ENCODE measurements around the gene GPR42.

The GPR42 gene, protein sequence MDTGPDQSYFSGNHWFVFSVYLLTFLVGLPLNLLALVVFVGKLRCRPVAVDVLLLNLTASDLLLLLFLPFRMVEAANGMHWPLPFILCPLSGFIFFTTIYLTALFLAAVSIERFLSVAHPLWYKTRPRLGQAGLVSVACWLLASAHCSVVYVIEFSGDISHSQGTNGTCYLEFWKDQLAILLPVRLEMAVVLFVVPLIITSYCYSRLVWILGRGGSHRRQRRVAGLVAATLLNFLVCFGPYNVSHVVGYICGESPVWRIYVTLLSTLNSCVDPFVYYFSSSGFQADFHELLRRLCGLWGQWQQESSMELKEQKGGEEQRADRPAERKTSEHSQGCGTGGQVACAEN

GRCh38 chr19:35370722-35371121, at the start of gene GPR42:
TSS of gene GPR42 (plus strand) at chr19:35371068. CDS start at chr19:35371360, 292 bp downstream.
- no peak for DNase-seq

- no peak for DNase-seq
Measured at GRCh38 chr19:35321291-35321690, 49.6 kb upstream of the GPR42 start.

DNA sequence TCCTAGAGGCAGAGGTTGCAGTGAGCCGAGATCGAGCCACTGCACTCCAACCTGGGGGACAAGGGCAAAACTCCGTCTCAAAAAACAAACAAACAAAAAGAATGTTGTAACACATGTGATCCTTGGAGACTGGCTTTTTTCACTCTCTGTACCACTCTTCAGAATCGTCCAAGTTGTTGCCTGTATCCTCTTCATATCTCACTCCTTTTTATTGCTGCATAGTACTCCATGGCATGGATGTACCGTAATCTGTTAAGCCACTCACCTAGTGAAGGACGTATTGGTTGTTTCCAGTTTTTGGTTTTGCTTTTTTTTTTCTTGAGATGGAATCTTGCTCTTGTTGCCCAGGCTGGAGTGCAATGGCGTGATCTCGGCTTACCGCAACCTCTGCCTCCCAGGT, 48.9 kb upstream of the GPR42 start:
- no peak for DNase-seq

- DNase-seq: no peak
Measured at GRCh38 chr19:35327642-35328041, 43.2 kb upstream of the GPR42 start.

GRCh38 chr19:35328851-35329285, 42.0 kb upstream of the GPR42 start, which contains the start of gene CD22:
TSS of gene CD22 (plus strand) at chr19:35329187. CDS start at chr19:35332041, 2,854 bp downstream.
- no peak for DNase-seq

DNA sequence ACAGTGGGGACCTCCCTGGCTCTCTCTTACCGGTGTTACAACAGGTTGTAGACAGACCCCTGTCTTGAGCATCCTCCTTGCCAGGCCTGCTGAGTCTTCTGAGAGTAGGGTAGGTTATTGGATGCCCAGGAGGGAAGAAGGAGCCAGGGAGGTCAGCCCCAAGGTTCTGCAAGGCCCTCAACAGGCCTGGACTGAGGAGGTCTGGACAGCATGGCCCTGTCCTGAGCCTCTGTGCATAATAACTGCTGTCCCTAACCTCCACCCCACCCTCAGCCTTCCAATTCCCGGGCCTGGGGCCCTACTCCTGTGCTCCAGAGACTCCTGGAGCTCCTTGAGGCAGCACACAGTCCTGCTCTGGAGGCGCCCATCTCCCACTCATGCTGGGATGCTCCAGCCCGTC, 41.5 kb upstream of the GPR42 start:
- no peak for DNase-seq

DNA sequence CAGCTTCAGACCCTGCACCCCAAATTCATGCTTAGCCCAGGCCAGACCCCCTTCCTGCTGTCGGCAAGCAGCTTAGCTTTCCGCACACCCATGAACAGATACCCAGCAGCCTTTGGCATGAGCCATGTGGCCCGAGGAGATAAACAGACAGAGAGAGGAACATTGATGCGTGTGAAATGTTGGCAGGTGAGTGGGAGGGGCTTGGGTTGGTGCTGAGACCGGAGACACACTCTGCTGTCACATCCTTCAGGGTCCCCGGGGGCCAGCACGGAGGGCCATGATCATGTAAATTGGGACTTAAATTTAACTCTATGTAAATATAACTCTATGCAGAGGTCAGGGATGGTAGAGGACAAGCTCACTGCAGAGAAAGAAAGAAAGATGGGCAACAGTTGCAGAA, 40.4 kb upstream of the GPR42 start:
- no peak for DNase-seq

DNA sequence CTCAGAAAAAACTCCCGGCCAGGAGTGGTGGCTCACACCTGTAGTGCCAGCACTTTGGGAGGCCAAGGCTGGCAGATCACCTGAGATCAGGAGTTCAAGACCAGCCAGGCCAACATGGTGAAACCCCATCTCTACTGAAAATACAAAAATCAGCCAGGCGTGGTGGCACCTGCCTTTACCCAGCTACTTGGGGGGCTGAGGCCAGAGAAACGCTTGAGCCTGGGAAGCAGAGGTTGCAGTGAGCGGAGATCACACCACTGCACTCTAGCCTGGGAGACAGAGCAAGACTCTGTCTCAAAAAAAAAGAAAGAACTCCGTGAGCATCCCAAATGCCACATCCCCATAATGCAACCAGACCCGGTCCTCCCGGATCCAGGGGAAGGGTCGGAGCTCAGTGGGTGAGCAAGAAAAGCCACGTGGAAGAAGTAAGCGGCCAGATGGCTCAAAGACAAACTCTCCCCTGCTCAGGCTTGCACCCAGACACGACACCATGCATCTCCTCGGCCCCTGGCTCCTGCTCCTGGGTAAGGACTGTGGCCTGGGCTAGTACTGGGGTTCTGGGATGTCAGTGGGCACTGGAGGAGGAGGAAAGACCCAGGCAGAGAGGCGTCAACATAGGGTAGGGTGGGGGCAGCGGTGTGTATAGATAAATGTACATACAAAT, 39.2 kb upstream of the GPR42 start:
- DNase-seq: no peak

DNA sequence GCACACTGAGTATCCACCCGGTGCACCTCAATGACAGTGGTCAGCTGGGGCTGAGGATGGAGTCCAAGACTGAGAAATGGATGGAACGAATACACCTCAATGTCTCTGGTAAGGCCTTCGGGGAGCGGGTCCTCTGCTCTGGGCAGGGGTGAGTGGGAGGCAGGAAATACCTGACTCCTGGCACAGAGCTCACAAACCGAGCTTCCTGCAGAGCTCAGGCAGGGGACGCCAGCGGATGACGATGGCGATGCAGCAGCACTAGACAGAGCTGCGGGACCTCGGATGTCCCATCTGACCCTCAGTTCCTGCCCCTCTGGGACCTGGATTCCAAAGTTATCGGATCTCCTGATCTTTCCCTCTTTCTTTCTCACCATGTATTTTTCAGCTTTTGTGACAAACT, 38.1 kb upstream of the GPR42 start:
- no peak for DNase-seq

GRCh38 chr19:35334144-35334753, 36.6 kb upstream of the GPR42 start:
- no peak for DNase-seq

DNA sequence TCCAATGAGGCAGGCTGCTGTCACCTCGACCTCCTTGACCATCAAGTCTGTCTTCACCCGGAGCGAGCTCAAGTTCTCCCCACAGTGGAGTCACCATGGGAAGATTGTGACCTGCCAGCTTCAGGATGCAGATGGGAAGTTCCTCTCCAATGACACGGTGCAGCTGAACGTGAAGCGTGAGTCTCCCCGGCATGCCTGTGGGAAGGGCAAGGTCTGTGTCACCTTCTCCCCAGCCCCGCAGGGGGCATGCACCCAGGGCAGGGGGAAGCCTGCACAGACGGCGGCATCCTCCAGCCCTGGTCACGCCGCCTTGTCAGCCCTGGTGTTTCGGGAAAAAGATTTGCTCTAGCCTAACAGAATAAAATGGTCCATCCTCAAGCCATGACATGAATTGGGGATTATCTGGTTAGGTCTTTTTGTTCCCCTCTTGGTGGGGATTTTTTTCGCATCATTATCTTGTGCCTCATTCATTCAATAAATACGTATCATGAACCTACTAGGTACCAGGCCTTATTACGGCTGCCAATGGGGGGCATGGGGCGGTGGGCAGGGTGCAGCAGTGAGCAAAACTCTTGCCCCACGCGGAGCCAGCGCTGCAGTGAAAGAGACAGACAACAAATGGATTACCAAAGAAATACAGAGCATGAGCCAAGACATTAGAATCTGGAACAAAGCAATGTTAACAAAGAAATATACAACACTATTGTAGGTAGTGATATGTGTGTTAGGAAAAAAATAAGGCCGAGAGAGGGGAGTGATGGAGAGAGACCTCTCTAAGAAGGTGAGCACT, 34.5 kb upstream of the GPR42 start:
- DNase-seq: no peak

- DNase-seq: no peak
Measured at GRCh38 chr19:35337097-35337983, 33.5 kb upstream of the GPR42 start.

- no peak for DNase-seq
Measured at GRCh38 chr19:35337984-35338296, 32.9 kb upstream of the GPR42 start.

- no peak for DNase-seq
Measured at GRCh38 chr19:35340431-35340830, 30.4 kb upstream of the GPR42 start.

DNA sequence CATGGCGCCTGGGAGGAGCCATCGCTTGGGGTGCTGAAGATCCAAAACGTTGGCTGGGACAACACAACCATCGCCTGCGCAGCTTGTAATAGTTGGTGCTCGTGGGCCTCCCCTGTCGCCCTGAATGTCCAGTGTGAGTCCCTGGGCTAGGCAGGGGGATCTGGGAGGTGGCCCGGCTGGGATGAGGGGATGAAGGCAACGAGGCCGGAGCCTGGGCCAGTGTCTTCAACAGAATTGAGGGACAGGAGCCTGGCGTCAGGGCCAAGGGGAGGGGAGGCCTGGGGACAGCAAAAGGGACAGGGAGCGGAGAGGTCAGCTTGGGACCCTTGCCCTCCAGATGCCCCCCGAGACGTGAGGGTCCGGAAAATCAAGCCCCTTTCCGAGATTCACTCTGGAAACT, 29.9 kb upstream of the GPR42 start:
- DNase-seq: no peak

DNA sequence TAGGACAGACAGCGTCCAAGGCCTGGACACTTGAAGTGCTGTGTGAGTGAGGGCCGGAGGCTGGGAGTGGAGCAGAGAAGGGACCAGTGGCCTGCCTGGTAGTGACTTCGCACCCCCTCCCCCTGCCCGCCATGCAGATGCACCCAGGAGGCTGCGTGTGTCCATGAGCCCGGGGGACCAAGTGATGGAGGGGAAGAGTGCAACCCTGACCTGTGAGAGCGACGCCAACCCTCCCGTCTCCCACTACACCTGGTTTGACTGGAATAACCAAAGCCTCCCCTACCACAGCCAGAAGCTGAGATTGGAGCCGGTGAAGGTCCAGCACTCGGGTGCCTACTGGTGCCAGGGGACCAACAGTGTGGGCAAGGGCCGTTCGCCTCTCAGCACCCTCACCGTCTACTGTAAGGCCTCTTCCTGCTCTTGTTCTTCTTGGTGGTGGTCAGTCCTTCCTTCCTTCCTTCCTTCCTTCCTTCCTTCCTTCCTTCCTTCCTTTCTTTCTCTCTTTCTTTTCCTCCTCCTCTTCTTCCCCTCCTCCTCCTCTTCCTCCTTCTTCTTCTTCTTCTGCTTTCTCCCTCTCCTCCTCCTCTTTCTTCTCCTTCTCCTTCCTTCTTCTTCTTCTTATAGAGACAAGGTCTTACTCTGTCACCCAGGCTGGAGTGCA, 29.2 kb upstream of the GPR42 start:
- no peak for DNase-seq

- no peak for DNase-seq
Measured at GRCh38 chr19:35342430-35342829, 28.4 kb upstream of the GPR42 start.

DNA sequence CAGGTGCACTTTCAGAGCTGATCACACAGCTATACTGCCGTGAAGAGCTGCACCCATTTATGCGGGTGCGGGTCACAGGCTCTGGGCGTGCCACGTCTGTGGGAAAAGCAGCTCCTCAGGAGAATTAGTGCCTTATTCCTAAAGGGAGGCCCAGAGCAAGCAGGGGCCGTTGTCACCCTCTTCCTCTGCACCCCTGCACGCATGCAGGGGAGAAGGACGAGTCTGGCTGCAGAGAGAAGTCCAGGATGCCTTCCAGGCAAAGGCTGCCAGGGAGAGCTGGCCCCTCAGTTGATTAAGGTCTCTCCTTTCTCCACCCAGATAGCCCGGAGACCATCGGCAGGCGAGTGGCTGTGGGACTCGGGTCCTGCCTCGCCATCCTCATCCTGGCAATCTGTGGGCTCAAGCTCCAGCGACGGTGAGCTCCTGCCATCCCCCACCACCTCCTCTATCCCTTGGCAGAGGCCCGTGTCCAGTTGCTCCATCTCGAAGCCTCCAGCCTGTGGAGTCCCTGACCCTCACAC, 26.3 kb upstream of the GPR42 start:
- DNase-seq: no peak

GRCh38 chr19:35345671-35346111, 25.2 kb upstream of the GPR42 start:
- no peak for DNase-seq

DNA sequence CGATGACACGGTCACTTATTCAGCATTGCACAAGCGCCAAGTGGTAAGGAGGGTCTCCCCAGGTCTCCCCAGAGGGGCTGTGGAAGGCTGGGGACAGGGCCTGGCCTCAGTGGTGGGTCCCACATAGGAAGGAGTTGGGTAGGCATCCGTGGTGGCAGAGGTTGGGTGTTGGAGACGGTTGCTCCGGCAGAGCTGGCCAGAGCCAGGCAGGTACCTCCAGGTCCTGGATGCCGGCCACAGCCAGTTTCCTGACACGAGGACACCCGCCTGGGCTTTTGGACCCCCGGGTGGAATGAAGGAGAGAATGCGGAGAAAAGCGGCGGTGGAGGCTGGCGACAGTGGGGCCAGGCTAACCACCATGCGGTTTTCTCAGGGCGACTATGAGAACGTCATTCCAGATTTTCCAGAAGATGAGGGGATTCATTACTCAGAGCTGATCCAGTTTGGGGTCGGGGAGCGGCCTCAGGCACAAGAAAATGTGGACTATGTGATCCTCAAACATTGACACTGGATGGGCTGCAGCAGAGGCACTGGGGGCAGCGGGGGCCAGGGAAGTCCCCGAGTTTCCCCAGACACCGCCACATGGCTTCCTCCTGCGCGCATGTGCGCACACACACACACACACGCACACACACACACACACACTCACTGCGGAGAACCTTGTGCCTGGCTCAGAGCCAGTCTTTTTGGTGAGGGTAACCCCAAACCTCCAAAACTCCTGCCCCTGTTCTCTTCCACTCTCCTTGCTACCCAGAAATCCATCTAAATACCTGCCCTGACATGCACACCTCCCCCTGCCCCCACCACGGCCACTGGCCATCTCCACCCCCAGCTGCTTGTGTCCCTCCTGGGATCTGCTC, 24.4 kb upstream of the GPR42 start:
- peak; percentile 68 for DNase-seq

Data from activated T-cell treated with anti-CD3 and anti-CD28 coated beads for 4 hours (primary cell).